Right lobe of liver (tissue), 6 donors: Measurements from ENCODE around the gene C4BPB. TPM values are rescaled to one million over a fixed set of nuclear protein-coding genes. Genes with fewer than 3 reads are reported as not detected.
"Not testable (repeated sequence)": the region's sequence is repeated elsewhere in the genome, so short reads cannot be mapped to it uniquely, and the experiment has no call there.

Experiments used
- ATAC-seq, 4 donors: fragments of 200-7000 bp; cut with Tn5 transposase; one replicate each; pipeline ENCODE4 v1.9.1; 2020; ENCODE audit warnings: mild to moderate bottlenecking in 4 of 4, moderate library complexity in 4 of 4
- DNase-seq, 3 donors: peaks; one replicate each; pipeline ENCODE4 v3.0.0-alpha.2; 2020
- H3K27ac ChIP-seq, 3 donors: fragments of 200-600 bp; one replicate each; pipeline ENCODE4 v1.8.0; 2022
- H3K27me3 ChIP-seq, 2 donors: fragments of 200-600 bp; one replicate each; pipeline ENCODE4 v1.8.0; 2022
- H3K36me3 ChIP-seq, 4 donors: fragments of 200-600 bp; sonication (generic) in 1 of 4; one replicate each; pipeline versions ENCODE4 v1.5.1 to v1.8.0; 2017 to 2022; ENCODE audit warnings: control low read depth in 1 of 4
- H3K4me1 ChIP-seq, 4 donors: fragments of 200-600 bp; sonication (generic) in 1 of 4; one replicate each; pipeline versions ENCODE4 v1.5.1 to v1.8.0; 2017 to 2022; ENCODE audit warnings: control low read depth in 1 of 4
- H3K4me3 ChIP-seq, 3 donors: fragments of 200-600 bp; one replicate each; pipeline ENCODE4 v1.8.0; 2022
- H3K9me3 ChIP-seq, 4 donors: fragments of 200-600 bp; sonication (generic) in 1 of 4; one replicate each; pipeline versions ENCODE4 v1.5.1 to v1.8.0; 2017 to 2022; ENCODE audit warnings: control low read depth in 1 of 4
- CTCF ChIP-seq, 4 donors: fragments of 200-600 bp in 3 of 4; fragments of 450-650 bp in 1 of 4; IDR thresholded peaks; one replicate each; pipeline versions ENCODE4 v1.5.1 to v1.8.0; 2016 to 2022; ENCODE audit warnings: antibody characterized with exemption in 4 of 4, mild to moderate bottlenecking in 2 of 4
- POLR2A ChIP-seq: fragments of 450-650 bp; IDR thresholded peaks from one replicate; pipeline ENCODE4 v1.6.1; 2017; ENCODE audit warnings: antibody characterized with exemption, mild to moderate bottlenecking
- WGBS: methylation state at CpG from one replicate; pipeline ENCODE4 v1.1.6; 2018; ENCODE audit warnings: low coverage, low lambda C conversion rate; ENCODE audit not compliant: insufficient coverage; ENCODE audit errors: missing lambda C conversion rate; 5-methylcytosine and 5-hydroxymethylcytosine counted together
- intact Hi-C, 2 donors: fragments of 100-400 bp; cut with DNase I; formaldehyde crosslinking; loops; one replicate each; pipeline versions ENCODE4 v1.11.2 to v1.14.1; 2022
- long read RNA-seq: library from polyadenylated mRNA; unstranded; transcript quantifications from one replicate; pipeline ENCODE4 v2.0.0, GENCODE V29; 2019
- total RNA-seq, 6 experiments: library from RNA; depleted of rRNA in 2 of 6; stranded (reverse); fragments of >200 nt in 2 of 6; fragmentation: NEBNext Ultra II Directional in 3 of 6; extraction: Animal tissue kit (Norgen Biotek cat#: 25700) in 3 of 6; gene quantifications; one replicate each; pipeline versions ENCODE4 v1.1.0 to v1.2.4, GENCODE V29; 2016 to 2023
- donor health status: DM: no; HTN: yes; CAD: no.
- donor health status: DM: no; HTN: no; CAD: no.
- donor health status: DM: no; HTN: no; CAD: no.
- donor health status: DM: no; HTN: yes; CAD: no.
- donor health status: DM: no; HTN: yes; CAD: no.

The C4BPB gene
- 100 to 1,000 TPM; 156 to 328 (median 226) TPM for total RNA-seq
- long read RNA-seq, transcript C4BPB-202 (6 exons, 1,113 nt), result minor isoform, 24 of 99 reads
- long read RNA-seq, transcript C4BPB-201 (6 exons, 1,117 nt), result major isoform, 44 of 99 reads
- long read RNA-seq, transcript C4BPB-204 (7 exons, 949 nt), result minor isoform, 6 of 99 reads
- long read RNA-seq, partial matches to known transcripts, result 6 of 99 reads
- long read RNA-seq, other reads (novel, unspliced or antisense), result 16 of 99 reads

- Histone ChIP-seq H3K4me1 (peaks cover 0 to 49% (median 19%) of the 10 kb centered on the region in 4 donors), H3K27ac (peak within 1 kb of the TSS; percentile 80 to 95 (median 88)), H3K9me3 (no peaks in the 10 kb centered on the region), H3K27me3 (no peaks in the 10 kb centered on the region), H3K4me3 (peak within 1 kb of the TSS; percentile 39 to 60 (median 58)), H3K36me3 (peaks cover 0 to 21% (median 7%) of the 10 kb centered on the region in 4 donors)
- DNase-seq, result peak; percentile 50 to 85 (median 72)
- WGBS, result 18% methylated on average over 9 of the region's 9 CpGs
- peak; percentile 78 to 89 (median 84) for ATAC-seq
- peak; percentile 43 for TF ChIP-seq POLR2A
- TF ChIP-seq CTCF (IDR thresholded peaks at IDR 0.05), result no peak
- intact Hi-C loops, result no loop called here
These were observed at the start of gene C4BPB for GRCh38 chr1:207088701-207089626. Gene C4BPB (plus strand): TSS chr1:207088860. CDS start chr1:207089532, 672 bp downstream.

- intact Hi-C loops, result no loop called here
- TF ChIP-seq POLR2A (no peak), CTCF (IDR thresholded peaks at IDR 0.05) (no peak)
- Histone ChIP-seq H3K4me1 (peaks cover 0 to 18% (median 6%) of the 10 kb centered on the region in 4 donors), H3K9me3 (no peaks in the 10 kb centered on the region), H3K27ac (no peak overlapping the region), H3K4me3 (no peak overlapping the region), H3K27me3 (no peaks in the 10 kb centered on the region), H3K36me3 (no peaks in the 10 kb centered on the region)
- WGBS, result 39% methylated on average over 3 of the region's 4 CpGs
- ATAC-seq (peak; percentile 77 to 90 (median 82)), DNase-seq (no peak)
These were observed 49.1 kb upstream of the C4BPB start for GRCh38 chr1:207039380-207040180.

GRCh38 chr1:207040181-207040533 lies 48.5 kb upstream of the C4BPB start:
- Histone ChIP-seq H3K9me3 (no peaks in the 10 kb centered on the region), H3K4me1 (peaks cover 0 to 18% (median 6%) of the 10 kb centered on the region in 4 donors), H3K27me3 (no peaks in the 10 kb centered on the region), H3K36me3 (no peaks in the 10 kb centered on the region), H3K4me3 (no peak overlapping the region), H3K27ac (no peak overlapping the region)
- TF ChIP-seq POLR2A, result no peak
- TF ChIP-seq CTCF (IDR thresholded peaks at IDR 0.05), result no peak
- intact Hi-C loops, result no loop called here
- WGBS, result 17% methylated on average over 3 of the region's 3 CpGs
- no peak for ATAC-seq
- no peak for DNase-seq

GRCh38 chr1:207041397-207041796 lies 47.3 kb upstream of the C4BPB start:
- WGBS, result 94% methylated on average over 2 of the region's 2 CpGs
- intact Hi-C loops, H3K27ac ChIP-seq: not testable (repeated sequence)

More at GRCh38 chr1:207041397-207041796, 47.3 kb upstream of the C4BPB start:
- H3K27me3 ChIP-seq, H3K4me3 ChIP-seq, H3K9me3 ChIP-seq, DNase-seq, ATAC-seq, H3K36me3 ChIP-seq: not testable (repeated sequence)
- peaks cover 0 to 18% (median 6%) of the 10 kb centered on the region in 4 donors for H3K4me1 ChIP-seq
